DOHH2 (cell line): Measurements from ENCODE around the gene C12orf56.

Source experiments
- H3F3A ChIP-seq: fragments of 200-600 bp; sonication (generic), shearing (Covaris generic); 2 replicates; pipeline ENCODE4 v1.6.0; 2016; ENCODE audit warnings: antibody characterized with exemption, mild to moderate bottlenecking; ENCODE audit not compliant: control insufficient read depth, insufficient read depth
- H3K27ac ChIP-seq: fragments of 200-600 bp; sonication (generic); 2 replicates; pipeline ENCODE4 v1.5.1; 2014; ENCODE audit warnings: low read depth, mild to moderate bottlenecking, low read length, moderate library complexity
- H3K27me3 ChIP-seq: fragments of 200-600 bp; sonication (generic); 2 replicates; pipeline ENCODE4 v1.6.1; 2014; ENCODE audit warnings: mild to moderate bottlenecking, low read length, mixed read lengths; ENCODE audit not compliant: control insufficient read depth
- H3K36me3 ChIP-seq: fragments of 200-600 bp; sonication (generic); 2 replicates; pipeline ENCODE4 v1.6.1; 2014; ENCODE audit warnings: mild to moderate bottlenecking, low read length, moderate library complexity, mixed read lengths; ENCODE audit not compliant: control insufficient read depth
- H3K4me1 ChIP-seq: fragments of 200-600 bp; sonication (generic); 2 replicates; pipeline ENCODE4 v1.6.1; 2014; ENCODE audit warnings: mild to moderate bottlenecking, low read length, mixed read lengths; ENCODE audit not compliant: control insufficient read depth
- H3K4me2 ChIP-seq: fragments of 200-600 bp; sonication (generic); 2 replicates; pipeline ENCODE4 v1.6.0; 2014; ENCODE audit warnings: mild to moderate bottlenecking, low read length, moderate library complexity
- H3K4me3 ChIP-seq: fragments of 200-600 bp; sonication (generic); 2 replicates; pipeline ENCODE4 v1.5.1; 2014; ENCODE audit warnings: mild to moderate bottlenecking, low read length, mixed read lengths
- H3K79me2 ChIP-seq: fragments of 200-600 bp; sonication (generic); 2 replicates; pipeline ENCODE4 v1.6.1; 2014; ENCODE audit warnings: mild to moderate bottlenecking, low read length, mixed read lengths; ENCODE audit not compliant: control insufficient read depth
- H3K9me2 ChIP-seq: fragments of 200-600 bp; sonication (generic); replicated peaks from 2 replicates; pipeline ENCODE4 v1.6.1; 2014; ENCODE audit warnings: mild to moderate bottlenecking, low read length, mixed read lengths; ENCODE audit not compliant: control insufficient read depth
- H3K9me3 ChIP-seq: fragments of 200-600 bp; sonication (generic); 2 replicates; pipeline ENCODE4 v1.6.1; 2014; ENCODE audit warnings: antibody characterized with exemption, low read length, mixed read lengths; ENCODE audit not compliant: control insufficient read depth, insufficient read depth
- H4K20me1 ChIP-seq: fragments of 200-600 bp; sonication (generic); 2 replicates; pipeline ENCODE4 v1.6.0; 2014; ENCODE audit warnings: low read depth, mild to moderate bottlenecking, antibody characterized with exemption, low read length, moderate library complexity; ENCODE audit not compliant: control insufficient read depth, insufficient read depth
- EZH2phosphoT487 ChIP-seq: fragments of 200-600 bp; sonication (generic); IDR thresholded peaks from 2 replicates; pipeline ENCODE4 v1.6.1; 2017; ENCODE audit warnings: borderline replicate concordance, mild to moderate bottlenecking, antibody characterized with exemption, low read length, moderate library complexity, mixed read lengths
- TF ChIP-seq, protein P1 (sequence below): fragments of 200-600 bp; sonication (generic); IDR thresholded peaks from one replicate; pipeline ENCODE4 v1.5.1; 2014; ENCODE audit warnings: antibody characterized with exemption, mild to moderate bottlenecking, low read depth, low read length; ENCODE audit not compliant: poor library complexity, severe bottlenecking

Gene C12orf56

DNA sequence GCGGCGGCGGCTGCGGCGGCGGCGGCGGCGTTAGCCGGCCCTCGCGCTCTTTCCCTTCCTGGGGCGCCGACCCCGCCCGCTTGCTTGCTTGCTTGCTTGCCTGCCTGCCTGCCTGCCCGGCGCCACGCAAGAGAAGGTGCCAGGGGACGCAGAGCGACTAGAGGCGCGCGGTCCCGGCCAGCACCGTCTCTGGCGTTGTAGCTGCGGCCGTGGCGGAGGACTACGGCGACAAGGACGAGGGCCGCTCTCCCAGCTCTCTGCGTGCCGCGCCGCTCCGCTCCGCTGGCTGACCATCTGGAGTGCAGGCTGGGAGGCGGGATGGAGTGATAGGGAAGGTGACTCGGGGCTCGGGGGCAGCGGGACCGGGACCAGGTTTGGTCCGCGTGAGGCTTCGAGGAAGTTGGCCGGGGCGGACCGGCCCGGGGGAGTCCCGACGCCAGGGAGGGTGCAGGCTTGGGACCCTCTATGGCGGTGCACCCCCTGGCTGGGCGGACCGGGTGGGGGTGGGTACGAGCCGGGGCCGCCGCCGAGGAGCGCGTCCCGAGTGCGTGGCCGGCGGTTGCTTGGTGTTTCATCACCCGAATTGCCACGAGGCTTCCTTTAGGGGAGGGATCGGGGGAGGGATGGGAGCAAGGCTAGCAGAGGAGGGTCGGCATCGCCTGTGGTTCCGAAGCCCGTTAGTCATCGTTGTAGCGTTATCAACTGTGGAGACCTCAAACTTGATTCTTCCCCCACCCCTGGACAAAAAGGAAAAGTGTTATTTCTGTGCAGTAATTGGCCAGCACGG is 14.1 kb upstream of the C12orf56 start:
- Histone ChIP-seq H4K20me1 (no peaks in the 10 kb centered on the region), H3K79me2 (peaks cover 53% of the 10 kb centered on the region)

DNA sequence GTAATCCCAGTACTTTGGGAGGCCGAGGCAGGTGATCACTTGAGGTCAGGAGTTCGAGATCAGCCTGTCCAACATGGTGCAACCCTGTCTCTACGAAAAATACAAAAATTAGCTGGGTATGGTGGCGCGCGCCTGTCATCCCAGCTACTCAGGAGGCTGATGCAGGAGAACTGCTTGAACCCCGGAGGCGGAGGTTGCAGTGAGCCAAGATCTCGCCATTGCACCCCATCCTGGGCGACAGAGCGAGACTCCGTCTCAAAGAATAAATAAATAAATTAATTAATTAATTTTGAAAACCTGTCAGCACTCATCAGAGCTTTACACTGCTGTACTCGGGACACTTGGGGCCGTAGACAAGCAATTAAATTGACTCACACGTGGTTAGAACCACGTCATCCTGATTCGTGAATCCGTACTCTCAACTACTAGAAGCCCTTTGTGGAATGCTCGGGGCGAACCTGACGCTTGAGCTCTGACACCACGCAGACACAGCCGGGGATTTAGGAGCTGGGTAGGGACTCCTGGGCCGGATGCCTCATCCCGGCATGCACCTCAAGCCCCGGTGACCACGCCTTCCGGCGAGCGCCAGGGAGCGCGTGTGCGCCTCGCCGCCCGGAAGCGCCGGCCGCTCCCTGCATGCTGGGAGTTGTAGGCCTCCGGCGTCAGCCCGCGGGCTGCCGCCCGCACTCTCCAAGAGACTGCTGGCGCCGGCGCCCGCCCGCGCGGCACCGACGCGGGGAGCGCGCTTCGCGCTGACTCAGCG is 13.3 kb upstream of the C12orf56 start, which contains the start of gene XPOT:
Gene XPOT, plus strand, starts transcription at position 686 of the 763 bp plus-strand sequence. CDS start 5,644 bp downstream, outside the sequence.
- Histone ChIP-seq H3K27ac (peak within 1 kb of the TSS; percentile 81), H3K4me1 (peaks cover 22% of the 10 kb centered on the region), H3K9me3 (no peaks in the 10 kb centered on the region), H3K27me3 (no peaks in the 10 kb centered on the region), H3K36me3 (peaks cover 19% of the 10 kb centered on the region), H3K9me2 (no peaks in the 10 kb centered on the region), H3K4me3 (peak within 1 kb of the TSS; percentile 89), H3K4me2 (peak within 1 kb of the TSS; percentile 73), H4K20me1 (no peaks in the 10 kb centered on the region), H3K79me2 (peaks cover 45% of the 10 kb centered on the region), H3F3A (no peaks in the 10 kb centered on the region)
- TF ChIP-seq EZH2phosphoT487, result no peak
- TF ChIP-seq, protein P1, sequence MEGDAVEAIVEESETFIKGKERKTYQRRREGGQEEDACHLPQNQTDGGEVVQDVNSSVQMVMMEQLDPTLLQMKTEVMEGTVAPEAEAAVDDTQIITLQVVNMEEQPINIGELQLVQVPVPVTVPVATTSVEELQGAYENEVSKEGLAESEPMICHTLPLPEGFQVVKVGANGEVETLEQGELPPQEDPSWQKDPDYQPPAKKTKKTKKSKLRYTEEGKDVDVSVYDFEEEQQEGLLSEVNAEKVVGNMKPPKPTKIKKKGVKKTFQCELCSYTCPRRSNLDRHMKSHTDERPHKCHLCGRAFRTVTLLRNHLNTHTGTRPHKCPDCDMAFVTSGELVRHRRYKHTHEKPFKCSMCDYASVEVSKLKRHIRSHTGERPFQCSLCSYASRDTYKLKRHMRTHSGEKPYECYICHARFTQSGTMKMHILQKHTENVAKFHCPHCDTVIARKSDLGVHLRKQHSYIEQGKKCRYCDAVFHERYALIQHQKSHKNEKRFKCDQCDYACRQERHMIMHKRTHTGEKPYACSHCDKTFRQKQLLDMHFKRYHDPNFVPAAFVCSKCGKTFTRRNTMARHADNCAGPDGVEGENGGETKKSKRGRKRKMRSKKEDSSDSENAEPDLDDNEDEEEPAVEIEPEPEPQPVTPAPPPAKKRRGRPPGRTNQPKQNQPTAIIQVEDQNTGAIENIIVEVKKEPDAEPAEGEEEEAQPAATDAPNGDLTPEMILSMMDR, result no peak

More for the DNA sequence above, 14.1 kb upstream of the C12orf56 start:
- no peaks in the 10 kb centered on the region for H3F3A ChIP-seq
- no peaks in the 10 kb centered on the region for H3K9me2 ChIP-seq
- no peak for TF ChIP-seq EZH2phosphoT487
- TF ChIP-seq, protein P1, result no peak
- H3K27ac ChIP-seq, result peak overlapping the region; percentile 81
- H3K4me1 ChIP-seq, result peaks cover 22% of the 10 kb centered on the region
- no peaks in the 10 kb centered on the region for H3K27me3 ChIP-seq
- H3K4me2 ChIP-seq, result peak overlapping the region; percentile 73
- H3K36me3 ChIP-seq, result peaks cover 25% of the 10 kb centered on the region
- peak overlapping the region; percentile 89 for H3K4me3 ChIP-seq
- no peaks in the 10 kb centered on the region for H3K9me3 ChIP-seq

DNA sequence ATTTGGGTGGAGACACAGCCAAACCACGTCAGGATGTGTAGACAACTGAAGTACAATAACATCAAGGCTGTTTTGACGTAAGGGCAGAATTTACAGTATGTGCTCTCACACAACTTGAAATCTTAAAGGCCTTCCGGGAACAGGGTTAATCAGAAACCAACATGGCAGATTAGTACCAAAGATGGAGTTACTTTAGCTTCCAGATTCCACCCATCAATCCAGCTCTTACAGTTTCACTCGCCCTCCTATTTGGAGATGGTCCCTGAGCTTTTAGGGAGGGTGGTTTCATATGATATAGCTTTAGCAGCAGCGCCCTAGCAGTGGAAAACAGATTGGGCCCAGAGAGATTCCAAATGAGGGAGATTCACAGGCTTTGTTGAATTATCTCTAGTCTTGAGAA is 11.6 kb upstream of the C12orf56 start:
- no peak overlapping the region for H3K4me2 ChIP-seq
- H4K20me1 ChIP-seq, result no peaks in the 10 kb centered on the region
- no peaks in the 10 kb centered on the region for H3K27me3 ChIP-seq
- H3K79me2 ChIP-seq, result peaks cover 28% of the 10 kb centered on the region
- H3K4me1 ChIP-seq, result peaks cover 22% of the 10 kb centered on the region
- no peaks in the 10 kb centered on the region for H3F3A ChIP-seq
- H3K9me2 ChIP-seq, result no peaks in the 10 kb centered on the region
- H3K4me3 ChIP-seq, result no peak overlapping the region
- TF ChIP-seq EZH2phosphoT487, result no peak
- TF ChIP-seq, protein P1, result no peak
- no peaks in the 10 kb centered on the region for H3K9me3 ChIP-seq
- peaks cover 13% of the 10 kb centered on the region for H3K36me3 ChIP-seq
- H3K27ac ChIP-seq, result no peak overlapping the region
